ENCODE results near the gene ZNF134. TPM values are rescaled to one million over a fixed set of nuclear protein-coding genes. Genes with fewer than 3 reads are reported as not detected.

The ZNF134 gene
- total RNA-seq, 1 donor from 2014 or later, result 18.9 TPM

GRCh38 chr19:57642396-57643046, 28.5 kb downstream of the ZNF134 start:
- DNase-seq, result no peak
- Histone ChIP-seq H3K4me1 (no peaks in the 10 kb centered on the region), H3K27me3 (no peaks in the 10 kb centered on the region), H3K27ac (no peak overlapping the region), H3K4me3 (no peak overlapping the region), H3K9me3 (peaks cover 62% of the 10 kb centered on the region), H3K36me3 (peaks cover 36% of the 10 kb centered on the region)
- no peak for TF ChIP-seq CTCF (IDR thresholded peaks at IDR 0.05)
- intact Hi-C loops (cut with DNase I), result no loop called here
- ATAC-seq, result no peak

- ATAC-seq (no peak), DNase-seq (no peak)
- Histone ChIP-seq H3K4me3 (no peak overlapping the region), H3K27me3 (no peaks in the 10 kb centered on the region), H3K4me1 (no peaks in the 10 kb centered on the region), H3K9me3 (peaks cover 50% of the 10 kb centered on the region), H3K27ac (no peak overlapping the region), H3K36me3 (peaks cover 35% of the 10 kb centered on the region)
- intact Hi-C loops (cut with DNase I), result no loop called here
- no peak for TF ChIP-seq CTCF (IDR thresholded peaks at IDR 0.05)
These were observed 29.7 kb downstream of the ZNF134 start for GRCh38 chr19:57643734-57644133.

GRCh38 chr19:57648331-57649003, 34.4 kb downstream of the ZNF134 start:
- H3K4me1 ChIP-seq, result no peaks in the 10 kb centered on the region
- TF ChIP-seq CTCF (IDR thresholded peaks at IDR 0.05), result no peak
- peaks cover 6% of the 10 kb centered on the region for H3K9me3 ChIP-seq
- no peak overlapping the region for H3K27ac ChIP-seq
- H3K4me3 ChIP-seq, result no peak overlapping the region
- intact Hi-C loops (cut with DNase I), result no loop called here
- no peaks in the 10 kb centered on the region for H3K27me3 ChIP-seq
- DNase-seq (no peak), ATAC-seq (no peak)
- no peaks in the 10 kb centered on the region for H3K36me3 ChIP-seq

- ATAC-seq (no peak), DNase-seq (no peak)
- no peaks in the 10 kb centered on the region for H3K27me3 ChIP-seq
- no peak overlapping the region for H3K27ac ChIP-seq
- H3K4me1 ChIP-seq, result no peaks in the 10 kb centered on the region
- no peak for TF ChIP-seq CTCF (IDR thresholded peaks at IDR 0.05)
- H3K9me3 ChIP-seq, result no peaks in the 10 kb centered on the region
- intact Hi-C loops (cut with DNase I), result no loop called here
- H3K4me3 ChIP-seq, result peak overlapping the region; percentile 11
- H3K36me3 ChIP-seq, result no peaks in the 10 kb centered on the region
These were observed 37.6 kb downstream of the ZNF134 start for GRCh38 chr19:57651654-57651996.

- no peak for DNase-seq
- ATAC-seq, result no peak
- Histone ChIP-seq H3K27ac (no peak overlapping the region), H3K4me1 (no peaks in the 10 kb centered on the region), H3K9me3 (no peaks in the 10 kb centered on the region), H3K4me3 (no peak overlapping the region), H3K27me3 (no peaks in the 10 kb centered on the region), H3K36me3 (no peaks in the 10 kb centered on the region)
- no peak for TF ChIP-seq CTCF (IDR thresholded peaks at IDR 0.05)
- intact Hi-C loops (cut with DNase I), result no loop called here
These were observed 39.6 kb downstream of the ZNF134 start for GRCh38 chr19:57653689-57654088.

Data from upper lobe of right lung (tissue), 1 donor.